Rectal smooth muscle tissue (tissue), 1 donor: ENCODE results near the gene SH3BP4.

ENCODE experiments used
- H3K27ac ChIP-seq: one replicate; pipeline ENCODE4 v1.7.0; 2013; ENCODE audit warnings: low read depth, low read length, inconsistent platforms
- H3K27me3 ChIP-seq: one replicate; pipeline ENCODE4 v1.7.0; 2013; ENCODE audit warnings: low read length; ENCODE audit not compliant: control insufficient read depth, insufficient read depth
- H3K36me3 ChIP-seq: one replicate; pipeline ENCODE4 v1.7.0; 2013; ENCODE audit warnings: low read length; ENCODE audit not compliant: control insufficient read depth, insufficient read depth
- H3K4me1 ChIP-seq: one replicate; pipeline ENCODE4 v1.7.0; 2013; ENCODE audit warnings: low read length; ENCODE audit not compliant: control insufficient read depth, insufficient read depth
- H3K4me3 ChIP-seq: one replicate; pipeline ENCODE4 v1.7.0; 2013; ENCODE audit warnings: low read length
- H3K9ac ChIP-seq: one replicate; pipeline ENCODE4 v1.7.0; 2013; ENCODE audit warnings: low read length

The SH3BP4 gene

DNA sequence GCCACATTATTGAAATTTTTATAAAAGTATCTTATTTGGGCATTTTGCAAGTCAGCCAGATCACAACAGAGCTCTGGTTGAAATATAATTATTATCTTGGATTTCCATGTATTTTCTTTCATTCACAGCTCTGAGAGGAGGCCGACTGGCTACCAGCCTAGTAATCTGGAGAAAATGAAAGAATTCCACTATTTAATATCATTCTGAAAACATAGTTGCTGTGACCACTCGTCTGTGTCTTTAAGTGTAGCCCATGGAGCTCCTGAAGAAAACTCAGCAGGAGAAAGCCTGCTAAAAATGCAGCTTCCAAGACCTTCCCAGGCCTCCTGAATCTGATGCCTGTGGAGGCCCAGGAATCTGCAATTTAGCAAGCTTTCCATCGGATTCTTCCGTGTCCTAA, 114.7 kb downstream of the SH3BP4 start:
- no peak overlapping the region for H3K9ac ChIP-seq
- no peaks in the 10 kb centered on the region for H3K27me3 ChIP-seq
- no peak overlapping the region for H3K4me3 ChIP-seq
- H3K36me3 ChIP-seq: no peaks in the 10 kb centered on the region
- H3K27ac ChIP-seq: no peak overlapping the region
- no peaks in the 10 kb centered on the region for H3K4me1 ChIP-seq

- Histone ChIP-seq H3K4me3 (no peak overlapping the region), H3K36me3 (no peaks in the 10 kb centered on the region), H3K27ac (no peak overlapping the region), H3K9ac (no peak overlapping the region), H3K4me1 (no peaks in the 10 kb centered on the region), H3K27me3 (no peaks in the 10 kb centered on the region)
Observed at GRCh38 chr2:235066895-235067294, 115.1 kb downstream of the SH3BP4 start.

DNA sequence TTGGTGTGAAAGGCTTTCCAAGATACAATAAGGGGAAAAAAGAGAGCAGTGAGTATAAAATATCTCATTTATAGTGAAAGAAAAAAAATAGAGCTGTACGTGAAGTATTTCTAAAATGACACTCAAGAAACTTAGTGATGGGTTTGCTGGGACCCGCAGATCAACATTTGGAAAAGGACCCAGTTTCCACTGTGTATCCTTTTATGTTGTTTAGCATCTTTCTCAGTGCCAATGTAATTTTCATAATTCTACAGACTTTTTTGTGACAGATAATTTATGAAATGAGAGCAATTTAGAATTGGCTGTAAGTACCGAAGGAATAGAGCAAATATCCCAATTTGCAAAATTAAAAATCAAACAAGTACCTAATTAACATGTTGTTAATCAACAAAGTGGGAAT, 116.9 kb downstream of the SH3BP4 start:
- H3K9ac ChIP-seq: no peak overlapping the region
- no peaks in the 10 kb centered on the region for H3K4me1 ChIP-seq
- no peaks in the 10 kb centered on the region for H3K27me3 ChIP-seq
- no peak overlapping the region for H3K27ac ChIP-seq
- no peak overlapping the region for H3K4me3 ChIP-seq
- no peaks in the 10 kb centered on the region for H3K36me3 ChIP-seq

DNA sequence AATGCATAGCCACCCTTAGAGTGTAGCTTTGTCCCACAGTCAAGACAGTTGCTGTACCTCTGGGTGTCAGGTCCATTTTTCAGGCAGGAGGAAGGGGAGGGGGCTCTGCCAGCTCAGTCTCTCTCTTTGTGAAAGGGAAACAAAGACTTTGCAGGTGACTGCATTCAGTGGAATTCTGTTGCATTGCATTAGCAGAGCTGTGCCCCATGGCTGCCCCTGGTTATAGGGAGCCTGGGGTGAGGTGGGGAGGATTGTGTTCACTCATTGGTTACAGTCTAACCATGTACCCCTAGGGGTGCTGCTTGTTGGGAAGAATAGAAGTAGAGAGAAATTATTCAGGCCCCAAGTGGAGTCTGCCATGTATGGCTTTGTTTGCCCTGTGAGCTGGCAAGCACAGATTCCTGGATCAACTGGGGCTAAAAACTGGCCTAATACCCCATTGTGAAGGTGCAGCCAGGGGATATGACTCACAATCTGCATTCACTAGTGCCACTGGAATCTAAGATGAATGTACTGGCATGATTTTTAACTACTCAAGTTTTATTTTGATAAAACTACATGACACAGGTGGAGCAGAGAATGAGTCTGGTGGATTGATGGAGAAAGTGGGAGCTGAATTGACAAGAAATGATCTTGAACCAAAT, 118.4 kb downstream of the SH3BP4 start:
- Histone ChIP-seq H3K36me3 (no peaks in the 10 kb centered on the region), H3K4me3 (no peak overlapping the region), H3K4me1 (no peaks in the 10 kb centered on the region), H3K9ac (no peak overlapping the region), H3K27ac (no peak overlapping the region), H3K27me3 (no peaks in the 10 kb centered on the region)

DNA sequence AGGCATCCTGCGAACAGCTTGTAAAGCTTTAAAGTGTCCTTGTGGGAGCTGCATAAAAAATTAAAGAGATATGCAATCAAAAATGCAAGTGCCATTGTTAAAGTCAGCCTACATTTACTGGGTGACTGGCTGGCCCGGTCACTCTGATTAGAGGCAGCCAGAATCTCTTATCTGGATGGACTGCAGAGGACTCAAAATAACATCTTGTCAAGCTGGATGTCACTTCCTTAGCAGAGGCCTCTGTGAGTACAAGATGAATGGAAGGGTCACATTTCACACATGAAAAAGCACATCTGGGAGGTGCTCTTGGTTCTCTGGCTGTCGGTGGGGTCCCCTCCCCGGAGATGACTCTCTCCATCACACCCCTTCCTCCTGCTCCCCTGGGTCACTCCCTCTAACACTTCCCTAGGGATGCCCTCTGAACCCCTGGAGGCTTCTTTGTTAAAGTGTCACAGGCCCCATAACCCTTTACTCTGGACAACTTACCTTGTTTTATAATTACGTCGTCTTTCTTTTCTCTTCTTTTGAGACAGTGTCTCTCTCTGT, 122.1 kb downstream of the SH3BP4 start:
- H3K4me1 ChIP-seq: no peaks in the 10 kb centered on the region
- no peaks in the 10 kb centered on the region for H3K27me3 ChIP-seq
- H3K4me3 ChIP-seq: no peak overlapping the region
- H3K9ac ChIP-seq: no peak overlapping the region
- H3K36me3 ChIP-seq: no peaks in the 10 kb centered on the region
- no peak overlapping the region for H3K27ac ChIP-seq

GRCh38 chr2:235077046-235077445, 125.2 kb downstream of the SH3BP4 start:
- H3K36me3 ChIP-seq: no peaks in the 10 kb centered on the region
- no peaks in the 10 kb centered on the region for H3K4me1 ChIP-seq
- H3K27me3 ChIP-seq: no peaks in the 10 kb centered on the region
- no peak overlapping the region for H3K4me3 ChIP-seq
- no peak overlapping the region for H3K27ac ChIP-seq
- H3K9ac ChIP-seq: no peak overlapping the region

DNA sequence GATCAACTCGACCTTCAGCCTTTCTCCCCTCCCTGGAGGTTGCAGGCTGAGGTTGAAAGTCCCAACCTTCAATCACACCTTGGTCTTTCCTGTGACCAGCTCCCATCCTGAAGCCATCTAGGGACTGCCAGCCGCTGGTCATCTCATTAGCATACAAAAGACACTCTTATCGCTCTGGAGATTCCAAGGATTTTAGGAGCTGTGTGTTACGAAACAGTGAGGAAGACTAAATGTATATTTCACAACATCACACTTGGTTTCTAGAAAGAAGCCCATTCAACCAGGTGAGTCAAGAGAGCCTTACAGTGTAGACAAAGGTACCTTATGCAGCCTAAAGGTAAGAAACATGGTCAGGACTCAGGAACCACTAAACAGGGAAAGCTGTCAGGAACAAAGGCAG, 126.4 kb downstream of the SH3BP4 start:
- no peaks in the 10 kb centered on the region for H3K36me3 ChIP-seq
- H3K27ac ChIP-seq: no peak overlapping the region
- H3K4me3 ChIP-seq: no peak overlapping the region
- H3K27me3 ChIP-seq: no peaks in the 10 kb centered on the region
- no peak overlapping the region for H3K9ac ChIP-seq
- H3K4me1 ChIP-seq: no peaks in the 10 kb centered on the region

DNA sequence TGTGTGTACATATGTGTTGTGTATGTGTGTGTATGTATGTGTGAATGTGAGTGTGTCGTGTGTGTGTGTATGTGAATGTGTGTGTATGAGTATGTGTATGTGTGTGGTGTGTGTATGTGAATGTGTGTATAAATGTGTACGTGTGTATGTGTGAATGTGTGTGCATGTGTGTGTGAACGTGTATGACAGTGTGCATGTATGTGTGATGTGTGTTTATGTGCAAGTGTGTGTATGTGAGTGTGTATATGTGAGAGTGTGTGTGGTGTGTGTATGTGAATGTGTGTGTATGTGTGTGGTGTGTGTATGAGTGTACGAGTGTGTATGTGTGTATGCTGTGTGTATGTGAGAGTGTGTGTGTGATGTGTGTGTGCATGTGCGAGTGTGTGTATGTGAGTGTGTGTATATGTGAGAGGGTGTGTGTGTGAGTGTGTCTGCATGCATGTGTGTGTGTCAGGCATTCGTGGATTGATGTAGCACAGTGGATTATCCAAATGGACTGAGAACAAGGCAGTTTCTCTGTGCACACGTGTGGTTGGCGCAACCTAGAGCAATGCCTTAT, 127.2 kb downstream of the SH3BP4 start:
- no peaks in the 10 kb centered on the region for H3K4me1 ChIP-seq
- H3K9ac ChIP-seq: no peak overlapping the region
- no peaks in the 10 kb centered on the region for H3K27me3 ChIP-seq
- H3K36me3 ChIP-seq: no peaks in the 10 kb centered on the region
- no peak overlapping the region for H3K4me3 ChIP-seq
- H3K27ac ChIP-seq: no peak overlapping the region

DNA sequence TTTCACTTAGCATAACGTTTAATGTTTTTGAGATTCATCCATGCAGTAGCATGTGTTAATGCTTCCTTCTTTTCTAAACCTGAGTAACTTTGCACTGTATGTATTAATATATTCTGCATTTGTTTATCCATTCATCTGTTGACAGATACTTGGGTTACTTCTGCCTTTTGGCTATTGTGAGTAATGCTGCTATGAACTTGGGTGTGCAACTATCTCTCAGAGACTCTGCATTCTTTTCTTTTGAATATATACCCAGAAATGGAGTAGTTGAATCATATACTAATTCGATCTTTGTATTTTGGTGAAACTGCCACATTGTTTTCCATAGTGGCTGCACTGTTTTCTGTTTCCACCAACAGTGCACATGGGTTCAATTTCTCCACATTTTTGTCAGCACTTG, 128.3 kb downstream of the SH3BP4 start:
- H3K27ac ChIP-seq: no peak overlapping the region

DNA sequence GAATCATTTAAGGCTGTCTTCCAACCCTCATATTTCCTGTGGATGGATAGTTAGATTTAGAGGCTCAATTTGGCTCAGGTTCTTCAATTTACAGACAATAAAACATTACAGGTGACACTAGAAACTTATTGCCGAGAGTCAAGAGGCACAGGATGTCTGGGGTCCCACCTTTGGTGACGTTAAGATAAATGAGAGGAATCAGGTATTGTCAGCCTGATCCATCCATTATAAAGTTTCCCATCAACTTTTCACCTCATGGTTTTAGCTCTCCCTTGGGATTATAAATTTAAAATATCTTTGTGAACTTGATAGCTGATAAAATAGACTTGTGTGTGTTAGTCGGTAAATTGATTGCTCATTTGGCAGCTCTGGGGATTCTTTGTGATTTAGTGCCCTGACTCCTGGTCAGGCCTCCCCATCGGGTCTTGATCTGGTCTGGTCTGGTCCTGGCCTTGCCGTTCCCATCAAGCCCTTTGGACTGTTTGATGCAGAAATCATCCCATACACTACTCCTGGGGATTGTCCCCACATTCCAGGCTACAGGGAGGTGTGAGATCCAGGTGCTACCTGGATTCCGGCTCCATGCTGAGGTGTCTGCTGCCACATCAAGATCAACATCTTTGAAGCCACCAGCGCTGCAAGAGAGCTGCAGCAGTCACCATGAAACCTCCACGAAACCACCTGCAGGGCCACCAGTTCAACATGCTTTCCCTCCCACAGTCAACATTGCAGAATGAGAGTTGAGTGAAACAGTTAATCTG, 130.9 kb downstream of the SH3BP4 start:
- Histone ChIP-seq H3K4me1 (no peaks in the 10 kb centered on the region), H3K4me3 (no peak overlapping the region), H3K27me3 (no peaks in the 10 kb centered on the region), H3K36me3 (no peaks in the 10 kb centered on the region), H3K27ac (no peak overlapping the region), H3K9ac (no peak overlapping the region)

More for the DNA sequence above, 128.3 kb downstream of the SH3BP4 start:
- Histone ChIP-seq H3K27me3 (no peaks in the 10 kb centered on the region), H3K9ac (no peak overlapping the region), H3K4me3 (no peak overlapping the region), H3K4me1 (no peaks in the 10 kb centered on the region), H3K36me3 (no peaks in the 10 kb centered on the region)

GRCh38 chr2:235083822-235084221, 132.0 kb downstream of the SH3BP4 start:
- no peaks in the 10 kb centered on the region for H3K4me1 ChIP-seq
- no peak overlapping the region for H3K4me3 ChIP-seq
- H3K27me3 ChIP-seq: no peaks in the 10 kb centered on the region
- no peak overlapping the region for H3K9ac ChIP-seq
- no peaks in the 10 kb centered on the region for H3K36me3 ChIP-seq
- H3K27ac ChIP-seq: no peak overlapping the region

DNA sequence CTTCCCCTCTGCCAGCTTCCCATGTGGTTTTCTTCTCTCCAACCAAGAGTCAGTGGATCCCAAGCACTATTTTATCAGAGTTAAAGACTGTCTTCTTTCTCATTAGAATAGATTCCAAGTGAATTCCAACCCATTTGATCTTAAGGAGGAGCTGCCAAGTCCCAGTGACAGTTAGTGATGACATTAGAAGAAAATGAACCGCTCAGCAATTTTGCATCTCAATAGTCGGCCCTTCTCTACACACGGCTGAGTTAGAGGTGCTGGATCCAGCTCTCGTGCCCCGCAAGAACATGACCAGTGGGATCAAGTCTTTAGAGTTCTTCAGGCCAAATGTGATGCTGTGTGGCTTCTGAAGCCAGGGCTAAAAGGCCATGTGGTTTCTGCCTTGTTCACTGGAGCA, 132.6 kb downstream of the SH3BP4 start:
- Histone ChIP-seq H3K27me3 (no peaks in the 10 kb centered on the region), H3K4me3 (no peak overlapping the region), H3K4me1 (no peaks in the 10 kb centered on the region), H3K9ac (no peak overlapping the region), H3K27ac (no peak overlapping the region), H3K36me3 (no peaks in the 10 kb centered on the region)
